Inflammatory macrophage treated with lipopolysaccharide for 4 hours (primary cell): ENCODE data around the gene MAP2K5.

Experiments
- DNase-seq: peaks from one replicate; pipeline ENCODE4 v3.0.0-alpha.2; 2020

Gene MAP2K5

GRCh38 chr15:67542420-67543347, at the start of gene MAP2K5:
Gene MAP2K5 (plus strand): TSS chr15:67542703. CDS start chr15:67543336, 633 bp downstream.
- peak; percentile 77 for DNase-seq

GRCh38 chr15:67495585-67495984, 46.9 kb upstream of the MAP2K5 start:
- DNase-seq, result no peak

- peak; percentile 25 for DNase-seq
These were observed 41.2 kb upstream of the MAP2K5 start for GRCh38 chr15:67501177-67501835.

DNA sequence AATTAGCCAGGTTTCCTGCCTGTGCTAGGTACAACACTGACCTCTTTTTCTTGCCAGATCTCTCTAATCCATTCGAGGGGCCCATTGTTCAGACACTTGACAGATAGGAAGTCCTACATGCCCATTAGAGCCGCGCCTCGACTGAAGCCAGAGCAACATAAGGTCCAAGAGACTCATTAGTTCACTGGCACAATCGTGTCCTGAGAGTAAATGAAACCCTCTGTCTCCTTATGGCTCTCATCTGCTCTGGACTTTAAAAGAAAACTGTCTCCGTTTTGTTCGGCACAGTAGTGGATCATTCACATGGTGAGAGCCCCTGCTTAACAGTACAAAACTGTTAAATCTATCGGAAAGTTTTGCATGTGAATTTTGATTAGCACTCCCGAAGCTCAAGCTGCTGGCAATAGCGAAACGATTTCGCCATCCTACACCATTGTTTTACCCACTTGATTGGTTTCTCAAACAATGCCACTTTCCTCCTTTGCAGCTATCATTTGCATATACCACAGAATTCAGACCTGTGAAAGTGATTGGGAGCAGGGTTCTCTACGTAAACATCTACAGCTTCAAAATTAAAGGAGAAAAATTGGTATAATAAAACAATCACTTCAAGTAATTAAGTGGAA, 40.6 kb upstream of the MAP2K5 start:
- DNase-seq, result no peak

DNA sequence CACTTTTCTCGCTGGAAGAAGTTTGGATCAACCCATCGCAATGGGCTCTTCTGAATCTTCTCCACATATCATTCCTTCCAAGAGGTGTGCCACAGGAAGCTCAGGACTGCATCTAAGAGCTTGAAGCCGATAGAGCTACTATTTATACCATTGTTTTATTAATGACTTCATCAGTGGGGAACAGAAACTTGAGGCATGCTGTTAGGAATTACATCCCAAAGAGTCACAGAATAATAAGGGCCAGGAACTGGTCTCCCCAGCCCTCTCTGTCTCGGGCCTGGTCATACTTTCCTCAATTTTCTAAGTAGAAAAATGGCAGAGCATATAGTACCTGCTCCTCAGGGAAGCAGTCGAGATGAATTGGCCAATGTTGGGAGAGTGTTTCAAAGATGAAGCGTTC, 38.4 kb upstream of the MAP2K5 start:
- no peak for DNase-seq

- DNase-seq, result peak; percentile 10
These were observed 37.7 kb upstream of the MAP2K5 start for GRCh38 chr15:67504796-67505195.

- DNase-seq, result peak; percentile 75
These were observed 36.6 kb upstream of the MAP2K5 start for GRCh38 chr15:67505675-67506572.

DNA sequence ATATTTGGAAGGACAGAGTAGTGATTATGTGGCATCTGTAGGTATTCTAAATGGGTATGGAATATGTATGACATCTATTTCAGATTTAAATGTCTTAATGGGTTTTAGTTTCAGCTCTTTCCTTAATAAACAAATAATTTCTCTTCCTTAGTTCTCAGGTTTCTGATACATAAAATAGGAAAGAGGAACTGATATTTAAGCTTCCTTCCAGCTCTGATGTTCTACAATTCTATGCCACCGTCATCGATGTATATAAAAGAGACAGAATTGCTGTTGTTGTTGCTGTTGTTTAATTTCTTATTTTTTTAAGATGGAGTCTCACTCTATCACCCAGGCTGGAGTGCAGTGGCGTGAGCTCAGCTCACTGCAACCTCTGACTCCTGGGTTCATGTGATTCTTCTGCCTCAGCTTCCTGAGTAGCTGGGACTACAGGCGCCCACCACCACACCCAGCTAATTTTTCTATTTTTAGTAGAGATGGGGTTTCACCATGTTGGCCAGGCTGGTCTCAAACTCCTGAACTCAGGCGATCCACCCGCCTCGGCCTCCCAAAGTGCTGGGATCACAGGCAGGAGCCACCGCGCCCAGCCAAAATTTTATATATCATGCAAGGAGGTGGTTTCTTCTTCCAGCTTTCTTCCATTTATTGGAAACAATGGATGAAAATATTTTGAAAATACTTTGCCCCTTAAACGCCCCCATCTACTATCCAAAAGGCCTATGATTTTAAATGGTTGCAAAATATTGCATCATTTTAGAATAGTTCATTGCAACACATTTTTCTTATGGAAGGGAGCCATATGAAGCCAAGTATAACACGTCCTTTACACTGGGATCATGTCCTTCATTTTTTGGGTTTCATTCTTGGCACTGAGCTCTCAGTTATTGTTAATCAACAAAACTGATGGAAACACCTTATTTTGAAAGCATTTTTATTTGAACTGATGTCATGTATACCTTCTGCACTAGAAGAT, 35.4 kb upstream of the MAP2K5 start:
- peak; percentile 19 for DNase-seq

- no peak for DNase-seq
These were observed 34.1 kb upstream of the MAP2K5 start for GRCh38 chr15:67508407-67508806.

DNA sequence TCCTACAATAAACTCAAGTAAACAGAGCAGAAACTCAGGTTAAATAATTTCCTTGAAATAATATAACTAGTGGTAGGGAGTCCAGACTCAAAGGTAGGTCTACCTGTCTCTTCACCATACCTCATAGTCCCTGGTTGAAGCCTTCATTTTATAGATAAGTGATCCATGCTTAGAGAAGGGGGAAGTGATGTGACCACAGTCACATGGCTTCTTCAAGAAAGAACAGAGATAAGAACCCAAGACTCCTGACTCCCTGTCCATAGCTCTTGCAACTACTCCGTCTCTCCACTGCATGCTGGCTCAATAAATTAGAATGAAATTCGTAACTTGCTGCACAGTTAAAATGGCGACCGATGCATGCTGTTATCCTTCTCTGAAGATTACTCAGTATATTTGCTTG, 32.6 kb upstream of the MAP2K5 start:
- no peak for DNase-seq

- DNase-seq, result no peak
These were observed 31.8 kb upstream of the MAP2K5 start for GRCh38 chr15:67510597-67511190.

GRCh38 chr15:67511606-67512005, 30.9 kb upstream of the MAP2K5 start:
- DNase-seq, result no peak

GRCh38 chr15:67512140-67512539, 30.4 kb upstream of the MAP2K5 start:
- DNase-seq, result no peak

- DNase-seq, result no peak
These were observed 29.4 kb upstream of the MAP2K5 start for GRCh38 chr15:67512933-67513714.

DNA sequence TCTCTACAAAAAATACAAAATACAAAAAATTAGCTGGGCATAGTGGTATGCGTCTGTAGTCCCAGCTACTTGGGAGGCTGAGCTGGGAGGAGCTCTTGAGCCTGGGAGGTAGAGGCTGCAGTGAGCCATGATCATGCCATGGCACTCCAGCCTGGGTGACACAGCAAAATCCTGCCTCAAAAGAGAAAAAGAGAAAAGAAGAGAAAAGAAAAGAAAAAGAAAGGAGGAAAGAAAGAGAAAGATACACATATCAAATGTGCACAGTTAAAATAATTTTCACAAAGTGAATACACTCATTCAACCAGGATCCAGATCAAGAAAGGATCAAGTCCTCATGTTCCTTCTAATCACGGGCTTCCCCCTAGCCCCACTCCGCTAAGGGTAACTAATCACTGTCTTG, 27.4 kb upstream of the MAP2K5 start:
- no peak for DNase-seq

GRCh38 chr15:67515557-67515956, 26.9 kb upstream of the MAP2K5 start:
- no peak for DNase-seq

DNA sequence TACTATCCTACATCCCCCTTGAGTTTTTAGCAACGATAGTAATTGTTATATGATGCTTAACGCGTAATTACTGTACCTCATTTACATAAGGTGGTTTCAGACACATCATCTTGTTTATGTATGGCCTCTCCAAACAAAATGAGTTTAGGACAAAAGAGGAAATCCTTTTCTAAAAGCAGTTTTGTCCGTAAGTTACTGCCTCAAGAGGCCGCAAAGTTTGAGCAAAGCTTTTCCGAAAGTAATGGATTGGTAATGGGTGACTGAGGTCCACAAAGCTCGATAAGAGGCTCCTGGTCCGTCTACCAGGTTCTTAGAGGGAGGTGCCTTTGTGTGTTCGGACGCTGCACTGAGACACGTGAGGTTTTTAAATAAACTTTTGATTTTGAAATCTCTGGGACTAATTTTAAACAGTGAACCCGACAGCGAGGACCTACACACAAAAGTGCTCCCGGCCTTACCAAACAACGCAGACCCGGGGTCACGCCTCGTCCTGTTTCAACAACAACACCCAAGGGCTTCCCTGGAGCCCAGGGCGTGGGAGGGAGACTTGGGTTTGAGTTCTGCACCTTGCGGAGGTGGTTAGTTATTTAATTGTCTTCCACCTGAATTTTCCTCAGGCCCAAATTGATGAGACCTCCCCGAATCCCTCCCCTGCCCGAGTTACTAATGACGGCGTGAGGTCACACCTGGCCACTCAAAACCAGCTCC, 22.0 kb upstream of the MAP2K5 start:
- peak; percentile 53 for DNase-seq

DNA sequence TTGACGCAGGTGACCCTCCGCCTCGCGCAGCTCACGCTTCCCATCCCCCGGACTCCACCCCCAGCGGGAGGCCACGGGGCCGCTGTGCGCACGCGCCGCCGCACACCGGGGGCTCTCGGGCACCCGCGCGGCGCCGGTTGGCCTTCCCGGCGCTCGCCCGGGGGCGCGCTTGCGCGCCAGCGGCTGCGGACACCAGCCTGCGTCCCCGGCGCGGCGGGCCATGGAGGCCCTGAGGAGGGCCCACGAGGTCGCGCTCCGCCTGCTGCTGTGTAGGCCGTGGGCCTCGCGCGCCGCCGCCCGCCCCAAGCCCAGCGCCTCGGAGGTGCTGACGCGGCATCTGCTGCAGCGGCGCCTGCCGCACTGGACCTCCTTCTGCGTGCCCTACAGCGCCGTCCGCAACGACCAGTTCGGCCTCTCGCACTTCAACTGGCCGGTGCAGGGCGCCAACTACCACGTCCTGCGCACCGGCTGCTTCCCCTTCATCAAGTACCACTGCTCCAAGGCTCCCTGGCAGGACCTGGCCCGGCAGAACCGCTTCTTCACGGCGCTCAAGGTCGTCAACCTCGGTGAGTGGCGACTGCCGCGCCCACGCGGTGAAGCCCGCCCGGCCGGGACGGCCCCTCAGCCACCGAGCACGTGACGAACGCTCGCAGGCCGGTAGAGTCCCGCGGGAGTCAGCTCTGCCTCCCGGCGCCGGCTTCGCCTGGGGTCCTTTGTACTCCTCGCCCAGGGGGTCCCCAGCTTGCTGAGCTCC, 21.3 kb upstream of the MAP2K5 start, which contains the start of gene C15orf61:
TSS of gene C15orf61 (plus strand) at position 103 of the 754 bp plus-strand sequence. CDS start at position 221, 118 bp downstream.
- DNase-seq, result peak; percentile 77
